Breast epithelium (tissue), 3 donors: ENCODE data around the gene TUSC2.

Experiments used
- POLR2AphosphoS5 ChIP-seq, 3 donors: sonication (generic); formaldehyde crosslinking; IDR thresholded peaks; one replicate each; pipeline ENCODE4 v1.6.1; 2017; ENCODE audit warnings: antibody characterized with exemption in 3 of 3
- TF ChIP-seq, protein P1 (sequence below), 3 donors: fragments of 450-650 bp; IDR thresholded peaks; one replicate each; pipeline ENCODE4 v1.5.1; 2016 to 2017; ENCODE audit warnings: antibody characterized with exemption in 3 of 3, mild to moderate bottlenecking in 3 of 3, moderate library complexity in 3 of 3

DNA sequence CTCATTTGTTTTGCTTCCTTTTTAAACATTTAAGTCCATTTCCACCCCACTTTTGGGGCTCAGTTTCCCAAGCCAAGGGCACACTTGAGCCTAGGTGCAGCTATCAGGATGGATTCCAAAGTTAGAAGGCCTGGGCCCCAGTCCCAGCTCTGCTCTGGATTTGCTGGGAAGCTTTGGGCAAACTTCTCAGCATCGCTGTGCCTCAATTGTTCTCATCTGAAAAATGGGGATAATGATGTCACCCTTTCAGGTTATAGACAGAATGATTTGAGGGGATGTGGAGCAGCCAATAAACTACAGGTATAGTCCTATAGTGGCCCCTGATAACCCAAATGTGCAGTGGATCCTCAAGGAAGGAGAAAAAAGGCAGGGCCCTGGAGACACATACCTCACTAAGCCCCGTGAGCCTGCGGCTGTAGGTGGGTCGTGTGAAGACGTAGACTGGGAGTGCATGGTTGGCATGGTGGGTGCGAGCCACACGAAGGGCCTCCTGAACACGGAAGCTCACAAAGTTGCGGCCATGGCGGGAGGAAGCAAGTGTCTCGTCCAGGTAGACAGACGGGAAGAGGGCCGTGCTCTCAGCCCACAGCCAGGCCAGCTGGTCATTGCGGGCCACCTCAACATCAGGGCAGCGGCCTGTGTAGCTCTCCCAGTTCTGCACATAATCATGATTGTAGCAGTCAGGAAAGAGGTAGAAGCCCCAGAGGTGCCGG is 8.7 kb downstream of the TUSC2 start:
- TF ChIP-seq, protein P1, sequence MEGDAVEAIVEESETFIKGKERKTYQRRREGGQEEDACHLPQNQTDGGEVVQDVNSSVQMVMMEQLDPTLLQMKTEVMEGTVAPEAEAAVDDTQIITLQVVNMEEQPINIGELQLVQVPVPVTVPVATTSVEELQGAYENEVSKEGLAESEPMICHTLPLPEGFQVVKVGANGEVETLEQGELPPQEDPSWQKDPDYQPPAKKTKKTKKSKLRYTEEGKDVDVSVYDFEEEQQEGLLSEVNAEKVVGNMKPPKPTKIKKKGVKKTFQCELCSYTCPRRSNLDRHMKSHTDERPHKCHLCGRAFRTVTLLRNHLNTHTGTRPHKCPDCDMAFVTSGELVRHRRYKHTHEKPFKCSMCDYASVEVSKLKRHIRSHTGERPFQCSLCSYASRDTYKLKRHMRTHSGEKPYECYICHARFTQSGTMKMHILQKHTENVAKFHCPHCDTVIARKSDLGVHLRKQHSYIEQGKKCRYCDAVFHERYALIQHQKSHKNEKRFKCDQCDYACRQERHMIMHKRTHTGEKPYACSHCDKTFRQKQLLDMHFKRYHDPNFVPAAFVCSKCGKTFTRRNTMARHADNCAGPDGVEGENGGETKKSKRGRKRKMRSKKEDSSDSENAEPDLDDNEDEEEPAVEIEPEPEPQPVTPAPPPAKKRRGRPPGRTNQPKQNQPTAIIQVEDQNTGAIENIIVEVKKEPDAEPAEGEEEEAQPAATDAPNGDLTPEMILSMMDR (IDR thresholded peaks at IDR 0.05): no peak
- TF ChIP-seq POLR2AphosphoS5 (IDR thresholded peaks at IDR 0.05): no peak
